ENCODE measurements around the gene LHX2.
A peak's percentile ranks its signal among the peaks of the same experiment; 100 is the strongest.
"Not testable (repeated sequence)": the region's sequence is repeated elsewhere in the genome, so short reads cannot be mapped to it uniquely, and the experiment has no call there.

LHX2 gene, protein sequence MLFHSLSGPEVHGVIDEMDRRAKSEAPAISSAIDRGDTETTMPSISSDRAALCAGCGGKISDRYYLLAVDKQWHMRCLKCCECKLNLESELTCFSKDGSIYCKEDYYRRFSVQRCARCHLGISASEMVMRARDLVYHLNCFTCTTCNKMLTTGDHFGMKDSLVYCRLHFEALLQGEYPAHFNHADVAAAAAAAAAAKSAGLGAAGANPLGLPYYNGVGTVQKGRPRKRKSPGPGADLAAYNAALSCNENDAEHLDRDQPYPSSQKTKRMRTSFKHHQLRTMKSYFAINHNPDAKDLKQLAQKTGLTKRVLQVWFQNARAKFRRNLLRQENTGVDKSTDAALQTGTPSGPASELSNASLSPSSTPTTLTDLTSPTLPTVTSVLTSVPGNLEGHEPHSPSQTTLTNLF

DNA sequence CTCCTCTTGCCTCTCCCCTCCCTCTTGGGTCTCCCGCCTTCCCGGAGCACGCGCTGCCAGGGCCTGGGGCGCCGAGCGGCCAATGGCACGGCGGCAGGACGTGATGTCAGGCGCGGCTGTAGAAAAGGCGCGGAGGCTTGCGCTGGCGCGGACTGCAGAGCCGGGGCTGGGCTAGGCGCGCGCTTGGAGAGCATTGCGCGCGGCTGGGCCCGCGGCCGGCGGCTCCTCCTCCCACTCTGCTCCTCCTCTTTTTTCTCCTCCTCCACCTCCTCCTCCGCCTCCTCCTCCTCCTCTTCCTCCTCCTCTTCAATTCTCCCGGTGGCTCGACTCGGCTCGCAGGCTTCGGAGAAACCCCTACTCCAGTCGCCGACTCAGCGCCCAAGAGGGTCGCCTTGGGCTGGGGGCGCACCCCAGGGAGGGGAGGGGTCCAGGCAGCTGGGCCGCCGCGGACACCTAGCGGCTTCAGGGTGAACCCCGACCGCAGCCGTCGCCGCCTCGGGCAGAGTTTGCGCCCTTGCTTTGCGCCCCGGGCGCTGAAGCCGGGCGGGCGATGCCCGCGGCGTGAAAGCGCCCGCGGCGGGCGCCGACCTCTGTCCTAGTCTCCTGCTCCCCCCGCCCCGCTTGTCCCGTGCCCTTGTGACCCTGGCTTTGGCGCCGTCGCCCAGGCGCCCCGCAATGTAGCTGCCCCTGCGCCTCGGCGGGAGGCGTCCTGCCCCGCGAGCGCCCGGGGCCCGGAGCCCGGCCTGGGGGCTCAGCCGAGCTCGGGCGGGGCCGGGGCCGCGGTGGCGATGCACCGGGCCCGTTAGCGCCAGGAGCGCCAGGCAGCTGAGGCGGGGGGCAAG is at the start of gene LHX2:
LHX2 (plus strand) TSS at position 309 of the 842 bp plus-strand sequence. CDS start 581 bp downstream, outside the sequence.
- FAIRE-seq: peak; percentile 74

DNA sequence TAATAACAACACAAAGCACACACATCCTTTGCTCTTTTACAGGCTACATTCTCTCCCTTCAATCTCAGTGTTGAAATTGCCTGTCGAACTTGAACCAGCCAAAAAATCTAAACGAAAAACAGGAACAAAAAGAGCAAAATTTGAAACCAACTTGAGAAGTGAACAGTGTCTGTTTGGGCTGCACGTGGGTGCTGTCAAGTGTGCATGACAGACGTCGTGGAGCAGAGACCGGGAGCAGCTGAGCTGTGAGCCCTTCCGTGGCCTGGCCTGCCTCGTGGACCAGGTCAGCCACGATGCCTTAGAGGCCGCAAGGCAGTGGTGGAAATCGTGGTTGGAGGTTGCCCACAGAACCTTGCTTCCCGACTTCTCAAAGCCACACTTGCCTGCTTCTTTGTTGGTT is 46.8 kb upstream of the LHX2 start:
- FAIRE-seq: no peak

DNA sequence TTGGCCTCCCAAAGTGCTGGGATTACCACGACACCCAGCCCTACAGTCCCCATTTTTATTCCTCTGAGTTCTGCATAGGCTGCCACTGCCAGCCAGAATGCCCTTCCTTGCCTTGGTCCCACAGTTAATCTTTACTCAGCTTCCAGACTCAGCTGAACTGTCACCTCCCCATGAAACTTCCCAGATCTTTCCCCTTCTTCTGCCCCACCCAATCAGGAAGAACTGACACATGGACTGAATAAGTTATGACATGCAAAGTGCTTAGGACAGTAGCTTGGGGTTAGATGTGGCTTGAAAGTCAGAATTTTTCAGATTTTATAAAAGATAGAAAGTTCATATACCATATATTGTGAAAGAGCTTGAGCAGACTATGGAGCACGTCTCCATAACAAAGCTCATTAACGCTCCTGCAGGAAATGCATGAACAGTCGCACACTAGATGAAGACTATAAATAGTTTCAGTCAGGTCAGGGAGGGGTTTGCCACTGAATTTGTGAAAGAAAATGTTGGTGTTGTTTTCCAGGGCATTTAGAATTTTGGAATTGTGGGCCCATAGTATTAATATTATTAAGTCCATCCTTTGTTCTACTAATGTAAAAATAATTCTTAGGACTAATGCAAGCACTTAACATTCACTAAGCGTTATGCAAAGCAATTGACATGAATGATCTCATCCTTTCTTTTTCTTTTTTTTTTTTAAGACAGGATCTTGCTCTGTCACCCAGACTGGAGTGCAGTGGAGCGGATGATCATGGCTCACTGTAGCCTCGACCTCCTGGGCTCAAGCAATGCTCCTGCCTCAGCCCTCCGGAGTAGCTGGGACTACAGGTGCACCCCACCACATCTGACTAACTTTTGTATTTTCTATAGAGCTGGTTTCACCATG is 45.5 kb upstream of the LHX2 start:
- no peak for FAIRE-seq

DNA sequence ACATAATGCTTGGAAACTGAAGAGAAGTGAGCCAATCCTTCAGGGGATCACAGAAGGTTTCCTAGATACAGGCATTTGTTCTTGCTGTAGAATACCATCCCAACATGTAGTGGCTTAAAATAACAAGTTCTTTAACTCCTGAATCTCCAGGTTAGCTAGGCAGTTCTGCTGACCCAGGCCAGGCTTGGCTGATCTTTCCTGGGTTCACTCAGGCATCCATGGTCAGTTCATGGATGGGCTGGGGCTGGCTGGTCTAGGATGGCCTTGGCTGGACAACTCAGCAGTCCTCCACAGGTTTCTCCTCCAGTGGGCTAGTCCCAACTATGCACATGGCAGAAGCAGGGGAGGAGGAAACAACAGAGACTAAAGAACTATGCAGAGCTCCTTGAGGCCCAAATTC is 44.2 kb upstream of the LHX2 start:
- FAIRE-seq: no peak

DNA sequence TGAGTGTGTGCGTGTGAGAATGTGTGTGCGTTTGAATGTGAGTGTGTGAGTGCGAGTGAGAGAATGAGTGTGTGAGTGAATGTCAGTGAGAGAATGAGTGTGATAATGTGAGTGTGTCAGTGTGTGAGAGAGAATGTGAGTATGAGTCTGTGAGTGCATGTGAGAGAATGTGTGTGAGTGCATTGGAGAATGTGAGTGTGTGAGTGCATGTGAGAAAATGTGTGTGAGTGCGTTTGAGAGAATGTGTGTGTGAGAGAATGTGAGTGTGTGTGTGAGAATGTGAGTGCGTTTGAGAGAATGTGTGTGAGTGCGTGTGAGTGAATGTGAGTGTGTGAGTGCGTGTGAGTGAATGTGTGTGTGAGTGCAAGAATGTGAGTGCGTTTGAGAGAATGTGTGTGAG is 39.0 kb upstream of the LHX2 start:
- FAIRE-seq: no peak

DNA sequence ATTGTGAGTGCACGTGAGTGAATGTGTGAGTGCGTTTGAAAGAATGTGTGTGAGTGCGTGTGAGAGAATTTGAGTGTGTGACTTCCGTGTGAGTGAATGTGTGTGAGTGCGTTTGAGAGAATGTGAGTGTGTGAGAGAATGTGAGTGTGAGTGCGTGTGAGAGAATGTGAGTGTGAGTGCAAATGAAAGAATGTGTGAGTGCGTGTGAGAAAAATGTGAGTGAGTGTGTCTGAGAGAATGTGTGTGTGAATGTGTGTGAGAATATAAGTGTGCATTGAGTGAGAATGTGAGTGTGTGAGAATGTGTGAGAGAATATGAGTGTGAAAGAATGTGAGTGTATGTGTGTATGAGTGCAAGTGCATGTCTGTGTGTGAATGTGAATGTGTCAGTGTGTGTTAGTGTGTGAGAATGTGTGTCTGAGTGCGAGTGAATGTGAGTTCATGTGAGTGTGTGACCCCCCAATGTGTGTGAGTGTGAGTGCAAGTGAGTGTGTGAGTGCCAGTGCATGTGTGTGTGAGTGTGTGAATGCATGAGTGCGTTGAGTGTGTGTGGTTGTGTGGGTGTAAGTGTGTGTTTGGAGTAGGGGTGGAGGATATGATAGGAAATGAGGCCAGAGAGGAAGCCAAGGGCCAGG is 37.9 kb upstream of the LHX2 start:
- no peak for FAIRE-seq

DNA sequence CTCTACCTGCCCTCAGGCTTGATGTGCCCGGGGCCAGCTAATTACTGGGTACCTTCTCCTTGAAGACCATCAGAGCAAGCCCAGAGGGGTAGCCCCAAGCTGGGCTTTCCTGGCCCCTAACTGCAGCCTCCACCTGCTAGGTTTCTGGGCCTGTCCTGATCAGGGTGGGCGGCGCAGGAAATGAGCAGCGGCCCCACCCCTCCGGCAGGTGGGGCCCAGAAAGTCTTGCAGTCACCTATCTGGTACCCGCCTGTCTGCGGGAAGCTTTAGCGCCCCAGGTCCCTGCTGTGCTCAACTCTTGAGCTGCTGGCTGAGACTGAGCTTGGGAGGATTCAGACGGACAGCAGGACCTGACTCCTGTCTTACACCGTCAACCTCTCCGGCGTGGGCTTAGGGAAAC is 37.1 kb upstream of the LHX2 start:
- FAIRE-seq: no peak

DNA sequence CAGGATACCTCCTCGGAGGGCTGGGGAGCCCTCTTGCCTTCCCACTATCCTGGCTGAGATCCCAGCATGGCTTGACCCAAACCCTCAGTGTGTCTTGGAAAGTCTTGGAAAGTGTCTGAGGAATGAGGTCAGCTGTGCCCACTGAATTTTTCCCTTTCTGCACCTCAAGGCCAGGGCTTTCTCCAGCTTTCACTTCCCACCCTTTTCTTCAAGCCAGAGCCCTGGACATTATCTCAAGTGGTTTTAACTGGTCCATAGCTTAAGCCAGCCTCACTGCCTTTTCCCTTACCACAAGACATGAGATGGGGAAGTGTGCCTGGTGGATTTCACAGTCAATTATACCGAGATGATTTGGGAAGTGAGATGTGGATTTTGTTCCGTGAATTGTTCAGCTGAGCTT is 35.7 kb upstream of the LHX2 start:
- no peak for FAIRE-seq

DNA sequence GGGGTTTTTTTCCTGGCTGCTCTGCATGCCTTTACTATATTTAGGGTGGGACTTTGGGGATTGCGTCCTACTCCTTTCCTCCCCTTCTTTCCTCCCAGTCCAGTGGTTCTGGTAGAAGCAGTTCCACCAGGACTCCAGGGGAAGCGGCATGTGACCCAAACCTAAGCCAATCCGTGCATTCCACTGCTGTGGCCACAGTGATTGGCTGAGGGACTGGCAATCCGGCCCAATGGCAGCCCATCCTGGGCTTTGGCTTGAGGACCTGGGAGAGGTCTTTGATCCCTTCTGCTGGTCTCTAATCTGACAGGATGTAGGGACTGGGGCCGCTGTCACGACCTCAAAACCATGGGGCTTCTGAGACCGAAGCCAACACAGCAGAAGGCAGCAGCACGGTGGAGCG is 35.0 kb upstream of the LHX2 start:
- FAIRE-seq: not testable (repeated sequence)

DNA sequence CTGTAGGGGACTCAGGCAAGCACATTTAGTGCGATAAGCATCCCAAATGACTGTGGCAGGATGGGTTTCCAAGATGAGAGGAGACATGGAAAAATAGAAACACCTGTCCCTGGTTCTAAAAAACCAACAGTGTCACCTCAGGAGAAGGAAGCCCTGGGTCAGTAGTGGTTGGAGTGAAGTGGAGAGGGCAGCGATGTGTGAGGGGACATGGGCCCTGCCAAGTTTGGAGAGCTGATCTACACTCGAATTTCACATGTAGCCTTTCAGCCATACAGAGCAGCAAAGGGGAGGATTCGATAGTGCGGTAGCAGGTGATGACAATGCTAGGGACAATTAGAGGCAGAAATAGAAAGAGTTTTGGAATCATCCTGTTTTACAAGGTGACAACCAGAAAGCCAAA is 32.6 kb upstream of the LHX2 start:
- no peak for FAIRE-seq

DNA sequence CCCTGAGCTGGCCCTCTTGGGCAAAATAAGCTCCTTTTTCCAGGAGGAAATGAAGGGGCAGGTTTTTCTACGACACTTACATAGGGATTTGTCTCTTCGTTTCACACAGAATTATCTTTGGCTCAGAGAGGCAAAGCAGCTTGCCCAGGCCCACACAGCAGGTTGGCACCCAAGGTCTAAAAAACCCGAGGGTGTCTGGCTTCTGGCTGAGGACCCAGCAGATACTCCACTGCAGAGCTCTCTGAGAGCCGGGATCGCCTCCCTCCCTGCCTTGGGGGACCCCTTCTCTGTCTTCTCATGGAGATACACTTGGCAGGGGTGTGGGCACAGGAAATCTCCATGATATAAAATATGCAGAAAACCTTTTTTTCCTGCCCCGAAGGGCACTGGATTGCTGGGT is 29.0 kb upstream of the LHX2 start:
- FAIRE-seq: no peak

DNA sequence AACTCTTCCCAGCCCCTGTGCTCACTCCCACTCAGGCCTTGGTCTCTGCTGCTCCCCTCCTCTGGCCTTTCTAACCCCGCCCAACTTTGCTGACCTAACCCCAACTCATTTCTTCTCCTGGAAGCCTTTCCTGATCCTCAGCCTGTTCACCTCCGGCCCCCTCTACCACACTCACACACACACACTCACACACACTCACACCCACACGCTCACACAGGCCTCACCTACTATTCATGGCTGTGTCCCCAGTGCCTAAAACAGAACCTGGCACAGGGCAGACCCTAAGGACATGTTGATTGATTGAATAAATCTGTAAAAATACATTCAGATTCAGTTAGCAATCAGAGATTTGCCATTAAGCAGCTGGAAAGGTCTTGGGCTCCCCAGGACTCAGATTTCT is 28.5 kb upstream of the LHX2 start:
- no peak for FAIRE-seq

DNA sequence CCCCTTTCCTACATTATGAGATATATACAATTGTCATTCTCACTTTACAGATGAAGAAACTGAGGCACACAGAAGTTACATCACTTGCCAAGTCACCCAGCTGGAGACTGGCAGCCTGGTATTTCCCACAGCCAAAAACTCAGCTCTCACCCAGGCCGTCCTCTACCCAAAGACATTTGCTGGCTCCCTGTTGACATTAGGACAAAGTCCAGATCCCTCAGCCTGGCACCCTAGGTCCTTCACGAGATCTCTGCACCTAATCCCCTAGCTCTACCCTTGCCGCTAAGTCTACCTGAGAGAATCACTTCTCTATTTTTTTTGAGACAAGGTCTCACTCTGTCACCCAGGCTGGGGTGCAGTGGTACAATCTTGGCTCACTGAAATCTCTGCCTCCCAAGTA is 26.8 kb upstream of the LHX2 start:
- no peak for FAIRE-seq

DNA sequence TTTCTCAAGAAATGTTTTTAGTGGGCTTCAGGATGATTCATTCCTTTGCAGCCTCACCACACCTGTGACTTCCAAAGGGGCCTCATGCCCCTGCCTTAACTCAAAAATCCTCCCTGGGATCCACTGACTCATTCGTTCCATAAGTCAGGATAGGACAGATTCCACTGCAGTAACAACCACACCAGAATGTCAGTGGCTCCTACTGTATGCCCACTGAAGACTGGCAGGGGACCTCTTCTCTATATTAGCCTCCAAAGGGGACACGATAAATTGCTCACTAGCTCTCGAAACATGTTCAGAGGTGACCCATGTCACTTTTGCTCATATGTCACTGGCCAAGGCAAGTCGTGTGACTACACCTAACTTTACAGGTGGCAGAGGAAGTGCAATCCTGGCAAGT is 25.7 kb upstream of the LHX2 start:
- FAIRE-seq: no peak

DNA sequence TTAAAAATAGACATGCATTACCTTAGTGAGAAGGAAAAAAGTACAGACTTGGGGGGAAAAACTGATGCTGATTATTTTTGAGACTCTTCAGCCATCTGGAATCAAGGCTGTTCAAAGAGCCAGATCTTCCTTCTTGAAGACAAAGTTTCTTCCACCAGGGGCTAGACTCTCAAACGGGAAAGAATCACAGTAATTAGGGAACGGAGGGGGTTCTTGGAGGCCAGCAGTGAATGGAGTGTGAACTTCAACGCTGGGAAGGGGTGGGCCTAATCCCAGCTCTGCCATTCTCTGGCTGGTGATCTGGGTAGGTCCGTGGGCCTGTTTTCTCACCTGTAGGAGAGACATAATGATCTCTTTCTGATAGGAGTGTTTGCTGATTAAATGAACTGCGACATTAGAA is 21.1 kb upstream of the LHX2 start:
- no peak for FAIRE-seq

DNA sequence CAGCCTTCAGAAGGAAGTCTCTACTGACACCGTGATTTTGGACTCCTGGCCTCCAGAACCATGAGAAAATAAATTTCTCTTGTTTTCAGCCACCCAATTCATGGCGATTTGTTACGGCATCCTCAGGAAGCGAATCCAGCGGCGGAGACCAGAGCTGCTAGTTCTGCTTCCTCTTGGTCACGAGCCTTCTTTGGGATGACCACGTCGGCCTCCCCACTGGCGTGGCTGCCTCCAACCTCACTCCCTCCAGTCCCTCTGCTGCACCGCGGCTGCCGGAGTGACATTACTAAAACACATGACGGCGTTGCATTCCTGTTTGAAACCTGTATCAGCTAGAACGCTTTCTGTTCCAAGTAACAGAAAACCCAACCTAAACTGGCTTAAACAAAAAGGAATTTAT is 18.9 kb upstream of the LHX2 start:
- FAIRE-seq: not testable (repeated sequence)

DNA sequence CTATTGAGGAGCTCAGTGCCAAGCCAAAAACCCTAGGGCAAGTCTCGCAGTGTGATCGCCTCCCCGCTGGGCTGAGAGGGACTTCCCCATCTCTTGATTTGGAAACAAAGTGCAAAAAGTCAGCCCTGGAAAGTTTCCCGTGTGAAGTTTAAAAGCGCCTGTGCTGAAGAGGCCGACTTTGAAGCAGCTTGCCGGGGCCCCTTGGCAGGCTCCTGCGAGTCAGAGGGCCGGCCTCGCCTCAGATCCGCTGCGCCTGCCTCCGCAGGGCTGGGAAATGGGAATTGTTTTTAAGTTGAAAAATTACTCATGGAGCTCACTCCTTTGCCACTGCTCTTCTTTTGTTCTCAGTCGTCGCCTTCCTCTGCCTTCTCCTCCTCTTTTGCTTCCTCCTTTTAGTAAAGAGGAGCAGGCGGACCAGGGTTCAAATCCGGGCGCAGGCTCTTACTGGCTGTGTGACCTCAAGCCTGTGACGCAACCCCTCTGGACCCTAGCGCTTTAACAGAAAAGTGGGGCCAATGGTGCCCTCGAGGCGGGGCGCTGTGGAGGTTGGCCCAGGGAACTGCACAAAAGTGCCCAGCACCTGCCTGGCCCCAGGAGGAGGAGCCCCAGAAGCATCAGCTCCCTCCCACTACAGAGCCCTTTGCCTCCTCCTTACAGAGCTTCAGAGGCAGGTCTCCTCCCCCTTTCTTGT is 14.7 kb upstream of the LHX2 start:
- FAIRE-seq: no peak

DNA sequence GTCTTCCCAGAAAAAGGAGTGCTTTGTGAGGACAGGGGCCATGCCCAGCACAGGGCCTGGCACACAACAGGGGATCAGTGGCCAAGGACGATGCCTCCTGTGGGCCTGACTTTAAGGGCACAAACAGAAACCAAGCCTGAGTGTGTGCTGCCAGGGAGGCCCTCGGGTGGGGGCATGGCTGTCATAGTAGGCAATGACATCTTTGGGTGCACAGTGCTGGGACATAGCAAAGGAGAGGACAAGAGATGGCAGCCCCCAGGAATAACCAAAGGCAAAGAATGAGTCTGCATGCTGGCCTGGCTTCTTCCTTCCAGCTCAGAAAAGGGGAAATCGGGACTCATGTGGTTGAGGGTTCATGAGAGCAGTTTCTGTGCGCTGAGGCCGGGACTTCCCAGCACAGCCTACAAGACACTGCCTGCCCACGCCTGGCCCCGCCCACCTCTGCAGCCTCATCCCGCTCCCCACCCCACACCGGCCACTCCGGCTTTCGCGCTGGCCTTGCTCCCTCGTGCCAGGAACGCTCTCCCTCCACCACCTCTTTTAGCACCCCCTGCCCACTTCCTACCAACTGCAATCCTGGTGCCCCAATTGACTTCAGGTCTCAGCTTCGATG is 13.8 kb upstream of the LHX2 start:
- no peak for FAIRE-seq

DNA sequence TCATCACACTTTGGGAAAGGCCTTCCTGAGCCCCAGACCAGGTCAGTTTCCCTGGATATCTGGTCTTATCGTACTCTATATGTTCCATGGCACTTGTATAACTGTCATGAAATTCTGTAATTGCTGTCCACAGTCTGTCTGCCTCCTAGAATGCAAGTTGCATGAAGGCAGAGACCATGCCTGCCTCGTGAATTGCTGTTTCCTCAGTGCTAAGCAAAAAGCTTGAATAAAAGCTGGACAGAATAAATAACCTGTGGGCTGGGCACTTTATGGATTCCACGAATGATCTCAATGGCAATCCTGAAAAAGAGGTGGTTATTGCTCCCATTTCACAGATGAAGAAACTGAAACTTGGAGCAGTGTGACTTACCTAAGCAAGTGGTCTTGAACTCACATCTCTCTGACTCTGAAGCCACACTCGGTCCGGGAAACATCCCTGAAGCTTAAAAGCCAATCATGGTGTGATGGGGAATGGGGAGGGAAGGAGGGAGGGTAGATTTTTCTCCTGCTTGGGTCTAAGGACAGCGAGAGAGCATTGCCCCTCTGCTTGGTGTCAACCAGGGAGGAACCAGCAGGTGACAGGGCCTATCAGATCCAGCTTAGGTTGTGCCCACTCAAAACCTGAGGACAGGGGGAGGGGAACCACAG is 13.2 kb upstream of the LHX2 start:
- FAIRE-seq: no peak

DNA sequence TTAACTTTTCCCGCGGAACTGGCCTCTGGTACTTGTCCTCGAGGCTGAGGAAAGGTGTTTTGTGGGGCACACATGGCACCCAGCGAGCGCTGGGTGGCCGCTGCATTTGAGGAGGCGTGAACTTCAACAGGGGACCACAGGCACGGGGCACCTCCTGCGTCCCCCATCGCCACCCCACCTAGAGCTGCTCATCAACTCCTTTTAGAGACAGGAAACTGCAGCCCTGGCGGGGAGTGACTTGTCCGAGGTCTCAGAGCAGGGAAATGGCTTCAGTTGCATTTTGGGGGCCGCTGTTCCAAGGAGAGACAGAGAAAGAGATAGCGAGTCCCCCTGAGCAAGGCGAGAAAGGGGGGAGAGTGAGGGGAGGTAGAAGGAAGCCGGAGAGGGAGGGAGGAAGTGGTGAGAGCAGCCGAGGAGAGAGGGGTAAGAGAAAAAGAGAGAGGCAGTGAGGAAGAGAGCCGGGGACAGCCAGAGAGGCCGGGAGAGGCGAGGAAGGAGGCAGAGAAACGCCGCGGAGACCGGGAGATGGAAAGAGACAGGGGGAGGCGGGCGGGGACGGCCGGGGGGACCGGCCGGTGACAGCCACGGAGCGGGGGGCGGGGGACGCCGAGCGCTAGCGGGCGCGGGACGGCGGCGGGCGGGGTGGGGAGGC is 12.5 kb upstream of the LHX2 start:
- FAIRE-seq: no peak

DNA sequence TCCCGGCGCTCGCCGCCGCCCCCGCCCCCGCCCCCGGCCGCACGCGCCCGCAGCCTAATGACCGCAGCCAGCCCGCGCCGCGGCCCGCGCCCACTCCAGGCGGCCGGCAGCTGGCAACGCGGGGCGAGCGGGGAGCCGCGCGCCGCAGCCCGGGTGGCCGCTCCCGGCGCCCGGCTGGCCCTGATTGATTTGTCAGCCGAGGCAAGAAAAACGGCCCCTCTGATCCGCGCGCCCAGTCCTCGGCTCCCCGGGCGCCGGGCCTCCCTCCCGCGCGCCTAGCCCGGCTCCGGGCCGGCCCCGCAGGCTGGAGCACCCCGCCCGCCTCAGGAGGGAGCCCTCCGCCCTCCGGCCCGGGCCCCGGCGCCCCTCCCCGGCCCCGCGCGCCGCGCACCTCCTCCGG is 11.9 kb upstream of the LHX2 start:
- FAIRE-seq: no peak
